GM18861 (cell line): ENCODE results near the gene SPPL3.
"Not testable (repeated sequence)": the region's sequence is repeated elsewhere in the genome, so short reads cannot be mapped to it uniquely, and the experiment has no call there.

Experiments
- ATAC-seq: cut with Tn5 transposase; IDR thresholded peaks from one replicate; pipeline ENCODE4 v1.9.1; 2021; ENCODE audit not compliant: unreplicated experiment

The SPPL3 gene

GRCh38 chr12:120904197-120904773, at the start of gene SPPL3:
Gene SPPL3, minus strand, starts transcription at chr12:120904358. Its CDS starts 491 bp downstream, at chr12:120903867.
- peak; percentile 54 for ATAC-seq

GRCh38 chr12:120950807-120951206, 46.6 kb upstream of the SPPL3 start:
- no peak for ATAC-seq

GRCh38 chr12:120950260-120950799, 46.2 kb upstream of the SPPL3 start:
- ATAC-seq = not testable (repeated sequence)

GRCh38 chr12:120945516-120945915, 41.4 kb upstream of the SPPL3 start:
- not testable (repeated sequence) for ATAC-seq

GRCh38 chr12:120944645-120945217, 40.6 kb upstream of the SPPL3 start:
- ATAC-seq = no peak

GRCh38 chr12:120943482-120943881, 39.3 kb upstream of the SPPL3 start:
- no peak for ATAC-seq

GRCh38 chr12:120941846-120942405, 37.8 kb upstream of the SPPL3 start:
- no peak for ATAC-seq

GRCh38 chr12:120941412-120941811, 37.3 kb upstream of the SPPL3 start:
- no peak for ATAC-seq

- ATAC-seq = no peak
Observed at GRCh38 chr12:120940799-120941198, 36.6 kb upstream of the SPPL3 start.

GRCh38 chr12:120940006-120940405, 35.8 kb upstream of the SPPL3 start:
- no peak for ATAC-seq

GRCh38 chr12:120939523-120939922, 35.4 kb upstream of the SPPL3 start:
- no peak for ATAC-seq

- ATAC-seq = no peak
Observed at GRCh38 chr12:120938496-120938895, 34.3 kb upstream of the SPPL3 start.

GRCh38 chr12:120936197-120936596, 32.0 kb upstream of the SPPL3 start:
- no peak for ATAC-seq

- ATAC-seq = no peak
Observed at GRCh38 chr12:120933786-120934185, 29.6 kb upstream of the SPPL3 start.

GRCh38 chr12:120932956-120933526, 28.9 kb upstream of the SPPL3 start:
- no peak for ATAC-seq

- ATAC-seq = no peak
Observed at GRCh38 chr12:120932058-120932457, 27.9 kb upstream of the SPPL3 start.

GRCh38 chr12:120930032-120930431, 25.9 kb upstream of the SPPL3 start:
- no peak for ATAC-seq

GRCh38 chr12:120928864-120929652, 24.9 kb upstream of the SPPL3 start:
- ATAC-seq = no peak

GRCh38 chr12:120925740-120926563, 21.8 kb upstream of the SPPL3 start:
- no peak for ATAC-seq

GRCh38 chr12:120922279-120922678, 18.1 kb upstream of the SPPL3 start:
- ATAC-seq = no peak
